DND-41 (cell line): Measurements from ENCODE around the gene PLD5.

Source experiments
- CTCF ChIP-seq: IDR thresholded peaks from 2 replicates; pipeline ENCODE4 v1.5.1; 2012; ENCODE audit warnings: borderline replicate concordance, low read length, moderate library complexity, mild to moderate bottlenecking; ENCODE audit not compliant: poor library complexity, severe bottlenecking; ENCODE audit errors: extremely low read depth
- EZH2 ChIP-seq: IDR thresholded peaks from 3 replicates; pipeline ENCODE4 v1.6.1; 2012; ENCODE audit warnings: borderline replicate concordance, low read depth, mild to moderate bottlenecking, moderate library complexity, low read length, inconsistent platforms; ENCODE audit not compliant: severe bottlenecking

DNA sequence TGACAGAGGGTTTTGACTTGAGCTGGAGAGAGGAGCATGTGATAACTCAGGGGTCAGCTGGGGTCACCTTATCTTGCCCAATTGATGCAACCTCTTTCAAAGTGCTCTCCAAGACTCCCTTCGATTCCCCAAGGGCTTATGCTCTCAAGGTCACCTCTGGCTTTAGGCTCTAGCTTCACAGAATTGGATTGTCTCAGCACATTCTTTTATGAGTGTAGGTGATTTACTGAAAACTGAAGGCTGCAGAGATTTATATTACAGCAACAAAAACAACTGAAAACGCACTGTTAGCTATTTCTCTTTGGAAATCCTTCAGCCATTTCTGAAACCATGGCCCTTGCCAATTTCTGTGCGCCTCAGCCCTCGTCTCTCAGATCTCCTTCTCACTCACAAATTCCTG lies 491.1 kb downstream of the PLD5 start:
- TF ChIP-seq CTCF (no peak), EZH2 (no peak)
